ENCODE data around the gene EPB41L1. TPM values are rescaled to one million over a fixed set of nuclear protein-coding genes. Genes with fewer than 3 reads are reported as not detected.

Gene EPB41L1
- total RNA-seq, 1 experiment from 2014 or later, result 42.1 TPM

GRCh38 chr20:36206641-36207040 lies 52.1 kb downstream of the EPB41L1 start:
- Histone ChIP-seq H3K36me3 (ENCODE audit: control insufficient read depth in 1 of 2, insufficient read depth in 2 of 2, low read length in 2 of 2) (no peaks in the 10 kb centered on the region), H2AFZ (ENCODE audit: low read depth, low read length, poor library complexity, severe bottlenecking) (no peak overlapping the region), H3K9ac (ENCODE audit: low read length) (no peak overlapping the region), H3K27me3 (ENCODE audit: insufficient read depth, low read length) (no peaks in the 10 kb centered on the region), H3K79me2 (ENCODE audit: insufficient read depth, low read length) (no peaks in the 10 kb centered on the region), H4K20me1 (ENCODE audit: insufficient read depth) (no peaks in the 10 kb centered on the region), H3K4me3 (replicated peaks in 1 of 2; ENCODE audit: low read depth in 1 of 2, low read length in 2 of 2) (no peak overlapping the region), H3K9me3 (ENCODE audit: control insufficient read depth in 1 of 2, insufficient read depth in 1 of 2, low read depth in 1 of 2, low read length in 2 of 2) (no peaks in the 10 kb centered on the region), H3K9me2 (ENCODE audit: insufficient read depth) (no peaks in the 10 kb centered on the region), H3K4me1 (ENCODE audit: control insufficient read depth in 1 of 2, insufficient read depth in 2 of 2, low read length in 2 of 2) (no peaks in the 10 kb centered on the region), H3K27ac (ENCODE audit: low read depth, low read length) (no peak overlapping the region), H3K4me2 (ENCODE audit: low read length) (no peak overlapping the region)
- ATAC-seq, result no peak
- ChIA-PET CTCF (interaction anchor here (0.7 kb wide), 1 partner anchor 68 kb away, joined by 3 read pairs; no protein-coding TSS in a partner anchor), RAD21 (ENCODE audit: low non-redundant PET in 1 of 2, low total read pairs in 2 of 2, uncharacterized antibody in 2 of 2, unreplicated experiment in 2 of 2) (no interaction called here), POLR2A (no interaction called here)
- intact Hi-C loops (cut with micrococcal nuclease), result no loop called here
- DNase-seq (ENCODE audit: low read depth, low spot score), result no peak
- TF ChIP-seq CEBPB (IDR thresholded peaks at IDR 0.05; ENCODE audit: low read depth) (no peak), YY1 (IDR thresholded peaks at IDR 0.05; ENCODE audit: extremely low read depth, insufficient replicate concordance, low read depth, low read length) (no peak), POLR2A (IDR thresholded peaks at IDR 0.05; ENCODE audit: borderline replicate concordance, extremely low read depth, insufficient read depth, insufficient read length) (no peak), ELF1 (IDR thresholded peaks at IDR 0.05; ENCODE audit: borderline replicate concordance, low read depth) (no peak), CTCF (IDR thresholded peaks at IDR 0.05 in 2 of 3, conservative IDR thresholded peaks at IDR 0.05 in 1 of 3; ENCODE audit: borderline replicate concordance in 1 of 3, insufficient read depth in 1 of 3, low read depth in 2 of 3, low read length in 2 of 3) (no peak), ZFX (IDR thresholded peaks at IDR 0.05) (no peak), JUND (IDR thresholded peaks at IDR 0.05) (no peak), CBX3 (IDR thresholded peaks at IDR 0.05; ENCODE audit: low read depth) (no peak), SRF (IDR thresholded peaks at IDR 0.05; ENCODE audit: low read depth) (no peak), REST (IDR thresholded peaks at IDR 0.05; ENCODE audit: low read depth) (no peak), SIN3A (IDR thresholded peaks at IDR 0.05; ENCODE audit: low read depth) (no peak)
- no TSS peak for BruUV-seq (replicated peaks)
